Immature natural killer cell (primary cell): ENCODE results near the gene PRELID3B. TPM values are rescaled to one million over a fixed set of nuclear protein-coding genes. Genes with fewer than 3 reads are reported as not detected.
A peak's percentile ranks its signal among the peaks of the same experiment; 100 is the strongest.

Source experiments
- DNase-seq, 3 donors: peaks; one replicate each; pipeline ENCODE4 v3.0.0; 2022; ENCODE audit warnings: mixed read lengths in 1 of 3
- H3K27ac Mint-ChIP-seq, 6 donors: one replicate each; pipeline ENCODE4 v1.8.0; 2020; ENCODE audit warnings: mixed read lengths in 6 of 6, mild to moderate bottlenecking in 5 of 6, inconsistent platforms in 4 of 6, moderate library complexity in 3 of 6
- H3K27me3 Mint-ChIP-seq, 3 donors: one replicate each; pipeline ENCODE4 v1.8.0; 2020 to 2021; ENCODE audit warnings: low read depth in 3 of 3, mild to moderate bottlenecking in 3 of 3, mixed read lengths in 3 of 3, moderate library complexity in 3 of 3, inconsistent platforms in 1 of 3
- H3K36me3 Mint-ChIP-seq, 3 donors: one replicate each; pipeline ENCODE4 v1.8.0; 2020; ENCODE audit warnings: mixed read lengths in 3 of 3, inconsistent platforms in 2 of 3, mild to moderate bottlenecking in 2 of 3
- H3K4me1 Mint-ChIP-seq, 2 donors: one replicate each; pipeline ENCODE4 v1.8.0; 2020; ENCODE audit warnings: inconsistent platforms in 2 of 2, mild to moderate bottlenecking in 2 of 2, mixed read lengths in 2 of 2, moderate library complexity in 1 of 2
- H3K4me3 Mint-ChIP-seq, 5 donors: one replicate each; pipeline ENCODE4 v1.8.0; 2020; ENCODE audit warnings: mild to moderate bottlenecking in 5 of 5, mixed read lengths in 5 of 5, inconsistent platforms in 3 of 5, moderate library complexity in 3 of 5
- H3K9me3 Mint-ChIP-seq, 6 donors: one replicate each; pipeline ENCODE4 v1.8.0; 2020; ENCODE audit warnings: mild to moderate bottlenecking in 6 of 6, mixed read lengths in 6 of 6, inconsistent platforms in 4 of 6, moderate library complexity in 3 of 6
- polyA plus RNA-seq, 3 donors: library from polyadenylated mRNA; unstranded; fragments of 300-500 nt; fragmentation: Illumina TruSeq; gene quantifications; one replicate each; pipeline ENCODE4 v1.2.3, GENCODE V29; 2021

PRELID3B gene
- polyA plus RNA-seq, 3 donors from 2014 or later = 31.5 to 43.3 (median 37.8) TPM

DNA sequence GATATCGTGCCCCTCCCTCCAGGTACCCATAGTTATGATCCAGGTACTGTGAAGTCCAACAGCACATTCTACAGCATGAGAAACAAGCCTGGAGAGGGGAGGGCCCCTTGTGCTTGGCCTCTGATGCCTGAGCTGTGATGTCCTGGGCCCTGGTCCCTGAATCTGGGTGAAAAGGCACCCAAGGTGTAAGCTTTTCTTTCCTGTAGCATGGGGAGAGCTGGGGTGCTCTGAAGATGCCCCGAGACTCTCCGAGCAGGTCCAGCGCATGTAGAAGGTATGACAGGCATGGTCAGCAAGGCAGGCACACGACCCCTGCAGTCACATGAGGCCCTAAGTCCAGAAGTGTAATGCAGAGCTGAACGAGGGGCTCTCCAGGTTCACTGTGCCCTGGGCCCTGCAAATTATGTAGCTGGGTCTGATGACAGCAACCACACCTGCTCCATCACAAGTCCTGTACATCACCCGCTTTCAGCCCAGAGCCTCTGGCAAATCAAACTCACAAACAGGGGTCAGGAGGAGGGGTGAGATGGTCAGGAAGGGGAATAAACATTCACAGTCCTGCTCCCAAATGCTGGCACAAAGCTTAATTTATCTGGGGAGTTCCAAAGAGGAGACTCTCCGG, 33.8 kb downstream of the PRELID3B start:
- DNase-seq = no peak
- peaks cover under 1 to 4% (median 2%) of the 10 kb centered on the region in 3 donors for H3K27me3 Mint-ChIP-seq
- no peaks in the 10 kb centered on the region for H3K9me3 Mint-ChIP-seq
- H3K4me1 Mint-ChIP-seq = peaks cover 31 to 35% of the 10 kb centered on the region in 2 donors
- no peak overlapping the region for H3K27ac Mint-ChIP-seq
- peak overlapping the region in 3 of 5 donors; percentile 32 to 81 (median 65) for H3K4me3 Mint-ChIP-seq
- peaks cover 0 to 8% (median 0%) of the 10 kb centered on the region in 3 donors for H3K36me3 Mint-ChIP-seq

DNA sequence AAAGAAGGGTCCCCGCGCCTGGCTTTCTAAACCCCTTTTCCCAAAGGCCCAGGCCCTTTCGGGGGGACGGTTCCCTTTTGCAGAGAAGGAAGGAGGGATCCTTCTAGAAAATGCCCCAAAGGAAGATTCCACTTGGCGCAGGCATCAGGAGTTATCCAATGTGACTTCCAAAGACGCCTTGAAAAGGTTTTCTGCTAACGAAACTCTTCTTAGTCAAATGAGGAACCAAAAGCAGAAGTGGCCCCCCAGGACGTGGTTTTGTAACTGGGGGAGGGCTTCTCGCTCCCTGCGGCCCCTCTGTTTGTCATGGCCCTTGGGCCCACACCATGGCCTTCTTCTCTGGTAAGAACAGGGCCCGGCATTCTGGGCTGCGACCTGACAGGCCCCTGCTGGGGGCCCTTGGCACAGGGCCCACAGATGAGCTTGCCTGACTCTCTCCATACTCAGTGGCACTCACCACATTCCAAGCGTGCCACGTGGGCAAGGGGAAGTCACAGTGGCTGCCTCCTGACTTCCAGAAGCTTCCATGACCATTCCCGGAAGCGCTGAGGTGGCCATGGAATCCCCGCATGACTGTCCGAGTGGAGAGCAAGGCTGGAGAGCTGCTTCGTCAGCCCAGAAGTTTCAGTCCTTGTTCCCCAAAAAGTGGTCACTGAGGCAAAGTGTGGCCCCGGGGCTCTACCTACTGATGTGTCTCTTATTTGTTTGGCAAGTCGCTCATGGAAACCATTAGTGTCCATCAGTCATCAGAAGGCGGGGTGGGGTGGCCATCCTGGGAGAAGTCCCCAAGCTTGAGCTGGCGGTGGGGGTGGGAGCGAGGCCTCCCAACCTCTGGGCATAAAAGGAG, 34.7 kb downstream of the PRELID3B start:
- Mint-ChIP-seq H3K36me3 (peaks cover 0 to 3% (median 0%) of the 10 kb centered on the region in 3 donors), H3K4me1 (peaks cover 30 to 33% of the 10 kb centered on the region in 2 donors), H3K27me3 (peaks cover 0 to 4% (median 2%) of the 10 kb centered on the region in 3 donors), H3K27ac (peak overlapping the region in 3 of 6 donors; percentile 28 to 72 (median 36)), H3K9me3 (no peaks in the 10 kb centered on the region), H3K4me3 (peak overlapping the region; percentile 70 to 85 (median 77))
- DNase-seq = no peak

- Mint-ChIP-seq H3K36me3 (no peaks in the 10 kb centered on the region), H3K27me3 (peaks cover 0 to 4% (median 2%) of the 10 kb centered on the region in 3 donors), H3K4me3 (peak within 1 kb of the TSS; percentile 75 to 85 (median 77)), H3K27ac (peak within 1 kb of the TSS in 4 of 6 donors; percentile 23 to 72 (median 32)), H3K4me1 (peaks cover 33 to 36% of the 10 kb centered on the region in 2 donors), H3K9me3 (no peaks in the 10 kb centered on the region)
- DNase-seq = peak; percentile 42 to 51 (median 48)
These were observed 35.5 kb downstream of the PRELID3B start, which contains the start of gene CTSZ for GRCh38 chr20:59006864-59007664. Gene CTSZ (minus strand): TSS chr20:59007254. CDS start chr20:59007128, 126 bp downstream.

GRCh38 chr20:59006167-59006863, 36.3 kb downstream of the PRELID3B start:
- Mint-ChIP-seq H3K9me3 (no peaks in the 10 kb centered on the region), H3K27ac (peak overlapping the region in 1 of 6 donors; percentile 23), H3K27me3 (peaks cover 0 to 4% (median 2%) of the 10 kb centered on the region in 3 donors), H3K4me1 (peaks cover 33 to 36% of the 10 kb centered on the region in 2 donors), H3K36me3 (no peaks in the 10 kb centered on the region), H3K4me3 (peak overlapping the region; percentile 72 to 76 (median 75))
- no peak for DNase-seq

GRCh38 chr20:59005523-59006166, 36.9 kb downstream of the PRELID3B start:
- H3K27ac Mint-ChIP-seq = peak overlapping the region; percentile 36 to 84 (median 68)
- no peaks in the 10 kb centered on the region for H3K9me3 Mint-ChIP-seq
- peak overlapping the region; percentile 72 to 77 (median 75) for H3K4me3 Mint-ChIP-seq
- H3K4me1 Mint-ChIP-seq = peaks cover 33 to 36% of the 10 kb centered on the region in 2 donors
- DNase-seq = no peak
- H3K36me3 Mint-ChIP-seq = no peaks in the 10 kb centered on the region
- H3K27me3 Mint-ChIP-seq = peaks cover 0 to 2% (median 0%) of the 10 kb centered on the region in 3 donors

DNA sequence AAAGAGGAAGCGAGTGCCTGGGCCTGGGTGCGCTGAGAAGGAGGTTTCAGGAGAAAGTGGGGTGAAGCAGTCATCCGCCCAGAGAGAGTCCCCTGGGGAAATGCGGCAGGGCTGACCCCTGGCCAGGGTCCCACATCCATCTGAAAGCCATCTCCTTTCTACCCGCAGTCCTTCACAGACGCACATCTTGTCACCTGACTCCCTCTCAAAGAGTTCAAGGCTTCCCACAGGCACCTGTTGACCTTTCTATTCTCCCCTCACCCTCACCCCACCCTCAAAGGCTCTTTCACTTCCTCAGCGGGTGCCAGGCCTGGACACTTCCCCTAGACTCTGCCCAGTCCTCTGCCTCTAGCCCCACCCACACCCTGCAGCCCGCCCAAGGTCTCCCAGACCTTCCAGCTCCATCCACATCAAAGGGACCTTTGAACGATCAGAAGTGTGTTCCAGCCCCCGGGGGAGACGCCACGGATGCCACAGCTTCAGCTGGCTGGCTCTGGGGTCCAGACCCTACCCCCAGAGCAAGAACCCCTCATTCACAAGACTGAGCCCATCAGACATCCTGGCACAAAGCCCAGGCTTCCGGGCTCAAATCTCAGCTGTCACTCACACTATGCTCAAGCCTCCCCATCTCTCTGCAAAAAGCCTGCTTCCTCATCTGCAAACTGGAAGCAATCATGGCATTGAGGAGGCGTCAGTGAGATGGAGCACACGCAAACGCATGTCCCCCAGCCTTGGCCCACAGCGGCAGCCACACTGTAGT, 37.6 kb downstream of the PRELID3B start:
- Mint-ChIP-seq H3K27me3 (peaks cover 0 to 2% (median 0%) of the 10 kb centered on the region in 3 donors), H3K9me3 (no peaks in the 10 kb centered on the region), H3K36me3 (no peaks in the 10 kb centered on the region), H3K4me1 (peaks cover 33 to 36% of the 10 kb centered on the region in 2 donors), H3K4me3 (peak overlapping the region; percentile 66 to 77 (median 75)), H3K27ac (peak overlapping the region; percentile 36 to 84 (median 68))
- DNase-seq = peak; percentile 21 to 34 (median 32)

DNA sequence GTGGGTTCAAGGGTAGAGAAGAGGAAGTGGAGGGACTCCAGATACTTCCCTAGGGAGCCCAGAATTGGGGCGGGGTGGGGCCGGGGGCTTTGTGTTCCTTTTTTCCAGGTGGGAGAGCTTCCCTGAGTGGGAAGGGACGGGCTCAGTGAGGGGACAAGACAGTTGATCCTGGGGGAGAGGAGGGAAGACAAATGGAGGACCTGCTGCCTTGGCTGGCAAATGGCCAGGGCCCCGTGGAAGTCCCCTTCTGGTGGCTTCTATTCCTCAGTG, 38.2 kb downstream of the PRELID3B start:
- H3K27ac Mint-ChIP-seq = peak overlapping the region in 5 of 6 donors; percentile 5 to 84 (median 65)
- peak overlapping the region; percentile 66 to 77 (median 75) for H3K4me3 Mint-ChIP-seq
- peaks cover 0 to 2% (median 0%) of the 10 kb centered on the region in 3 donors for H3K27me3 Mint-ChIP-seq
- no peaks in the 10 kb centered on the region for H3K9me3 Mint-ChIP-seq
- no peaks in the 10 kb centered on the region for H3K36me3 Mint-ChIP-seq
- peaks cover 33 to 36% of the 10 kb centered on the region in 2 donors for H3K4me1 Mint-ChIP-seq
- peak; percentile 24 to 25 (median 25) for DNase-seq

DNA sequence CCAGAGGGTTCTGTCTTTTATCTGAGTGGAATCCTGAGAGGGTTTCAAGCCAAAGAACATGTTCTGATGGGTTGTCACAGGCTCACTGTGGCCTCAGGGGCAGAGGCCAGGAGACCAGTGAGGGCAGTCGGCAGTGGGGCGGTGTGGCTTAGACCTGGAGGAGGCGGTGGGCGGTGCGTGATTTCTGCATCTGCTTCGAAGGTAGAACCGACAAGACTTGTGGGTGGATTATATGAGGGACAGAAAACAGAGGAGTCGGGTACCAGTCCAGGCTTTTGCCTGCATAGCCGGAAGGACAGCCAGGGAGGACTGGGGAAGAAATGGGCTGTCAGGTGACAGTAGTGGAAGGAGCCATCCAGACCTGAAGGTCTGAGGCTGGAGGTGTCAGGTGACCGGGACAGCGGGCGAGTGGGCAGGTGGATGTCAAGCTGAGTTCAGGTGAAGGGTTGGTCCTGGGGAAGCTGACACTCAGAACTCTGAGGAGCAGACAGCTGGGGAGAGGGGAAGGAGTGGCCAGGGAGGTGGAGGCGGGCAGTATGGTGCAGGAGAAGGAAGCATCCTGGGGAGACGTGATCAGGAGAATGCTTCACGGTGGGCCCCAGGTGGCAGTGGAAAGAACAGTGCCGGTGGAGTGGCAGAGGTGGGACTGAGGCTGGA, 38.6 kb downstream of the PRELID3B start:
- Mint-ChIP-seq H3K36me3 (no peaks in the 10 kb centered on the region), H3K4me3 (peak overlapping the region in 3 of 5 donors; percentile 75 to 77 (median 76)), H3K9me3 (no peaks in the 10 kb centered on the region), H3K27ac (peak overlapping the region in 4 of 6 donors; percentile 40 to 84 (median 80)), H3K27me3 (peaks cover 0 to 2% (median 1%) of the 10 kb centered on the region in 3 donors), H3K4me1 (peaks cover 33 to 36% of the 10 kb centered on the region in 2 donors)
- DNase-seq = no peak

DNA sequence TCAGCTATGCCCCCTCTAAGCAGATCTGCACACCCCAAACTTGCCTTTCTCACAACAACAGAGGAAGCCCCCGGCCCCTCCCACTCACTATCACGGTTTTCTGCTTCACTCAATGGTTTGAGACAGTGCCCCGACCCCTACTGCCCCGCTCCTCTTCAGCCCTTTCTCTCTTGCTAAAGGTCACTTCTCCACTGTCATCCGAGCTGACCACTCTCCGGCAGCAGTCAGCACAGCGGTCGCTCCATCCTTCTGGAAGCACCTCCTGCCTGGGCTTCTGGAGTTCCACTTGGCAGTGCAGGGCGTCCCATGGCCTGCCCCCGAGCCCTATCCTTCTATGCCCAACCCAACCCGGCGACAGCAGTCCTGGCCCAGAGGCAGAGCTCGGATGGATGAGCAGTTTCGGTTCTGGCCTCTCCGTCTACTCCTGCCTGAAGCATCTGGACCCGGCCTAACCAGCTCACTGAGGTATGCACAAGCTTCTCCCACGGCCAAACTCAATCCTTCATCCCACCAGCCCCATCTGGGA, 39.6 kb downstream of the PRELID3B start:
- no peaks in the 10 kb centered on the region for H3K36me3 Mint-ChIP-seq
- peaks cover 33 to 36% of the 10 kb centered on the region in 2 donors for H3K4me1 Mint-ChIP-seq
- H3K27me3 Mint-ChIP-seq = peaks cover 0 to 2% (median 1%) of the 10 kb centered on the region in 3 donors
- no peak for DNase-seq
- H3K4me3 Mint-ChIP-seq = no peak overlapping the region
- H3K9me3 Mint-ChIP-seq = no peaks in the 10 kb centered on the region
- H3K27ac Mint-ChIP-seq = peak overlapping the region in 2 of 6 donors; percentile 24 to 53

GRCh38 chr20:59002388-59002787, 40.2 kb downstream of the PRELID3B start:
- Mint-ChIP-seq H3K27ac (peak overlapping the region in 1 of 6 donors; percentile 53), H3K9me3 (no peaks in the 10 kb centered on the region), H3K4me1 (peaks cover 33 to 34% of the 10 kb centered on the region in 2 donors), H3K27me3 (peaks cover 0 to 2% (median 1%) of the 10 kb centered on the region in 3 donors), H3K4me3 (no peak overlapping the region), H3K36me3 (peaks cover 0 to 4% (median 0%) of the 10 kb centered on the region in 3 donors)
- no peak for DNase-seq

DNA sequence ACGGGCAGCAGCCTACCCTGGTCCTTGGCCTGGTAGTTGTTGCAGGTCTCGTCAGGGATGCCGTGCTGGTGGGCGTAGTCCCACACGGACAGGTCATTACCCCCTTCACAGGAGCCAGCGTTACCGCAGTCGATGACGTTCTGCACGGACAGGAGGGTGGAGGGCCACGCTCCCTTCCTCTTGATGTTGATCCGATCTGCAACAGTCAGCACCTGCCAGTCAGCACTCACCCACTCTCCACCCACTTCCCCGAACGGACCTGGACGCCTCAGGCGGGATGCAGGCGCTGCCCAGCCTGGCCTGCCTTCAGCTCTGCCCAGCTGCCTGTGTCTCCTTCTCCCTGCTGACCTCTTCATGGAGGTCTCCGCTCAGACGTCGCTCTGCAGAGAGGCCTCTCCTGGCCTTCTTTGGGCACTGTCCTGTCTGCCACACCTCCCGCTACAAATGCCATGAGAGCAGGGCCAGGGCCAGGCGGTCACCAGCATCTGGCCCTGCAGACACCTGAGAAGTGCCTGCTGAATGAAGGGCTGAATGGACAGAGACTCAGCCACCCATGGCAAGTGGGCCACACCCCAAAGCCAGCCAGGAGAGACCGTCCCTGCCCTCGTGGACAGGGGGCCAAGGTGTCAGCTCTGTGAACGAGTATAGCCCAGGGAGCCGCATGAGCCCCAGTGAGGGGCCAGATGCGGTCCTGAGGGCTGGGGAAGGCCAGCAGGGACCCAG, 41.0 kb downstream of the PRELID3B start:
- peaks cover 33 to 34% of the 10 kb centered on the region in 2 donors for H3K4me1 Mint-ChIP-seq
- H3K27ac Mint-ChIP-seq = no peak overlapping the region
- H3K36me3 Mint-ChIP-seq = peaks cover 0 to 10% (median 2%) of the 10 kb centered on the region in 3 donors
- no peak overlapping the region for H3K4me3 Mint-ChIP-seq
- DNase-seq = no peak
- no peaks in the 10 kb centered on the region for H3K9me3 Mint-ChIP-seq
- peaks cover 0 to 2% (median 1%) of the 10 kb centered on the region in 3 donors for H3K27me3 Mint-ChIP-seq
